Liver (tissue), 9 donors: ENCODE data around the gene SCEL. TPM values are rescaled to one million over a fixed set of nuclear protein-coding genes. Genes with fewer than 3 reads are reported as not detected.

ENCODE experiments used
- DNase-seq: peaks from one replicate; pipeline ENCODE4 v3.0.0-alpha.2; 2017; ENCODE audit warnings: low spot score
- H3K27ac ChIP-seq, 2 donors: one replicate each; pipeline ENCODE4 v1.7.0; 2013; ENCODE audit warnings: inconsistent platforms in 2 of 2, low read length in 2 of 2, control low read depth in 1 of 2, low read depth in 1 of 2, mild to moderate bottlenecking in 1 of 2
- H3K27me3 ChIP-seq, 4 donors: one replicate each; pipeline versions ENCODE4 v1.6.1 to v1.7.0; 2013; ENCODE audit warnings: low read length in 3 of 4, inconsistent platforms in 1 of 4, mild to moderate bottlenecking in 1 of 4, moderate library complexity in 1 of 4; ENCODE audit not compliant: control insufficient read depth in 4 of 4, insufficient read depth in 4 of 4
- H3K36me3 ChIP-seq, 4 donors: one replicate each; pipeline versions ENCODE4 v1.6.1 to v1.7.0; 2013; ENCODE audit warnings: low read length in 3 of 4, mild to moderate bottlenecking in 3 of 4, low read depth in 1 of 4, moderate library complexity in 1 of 4; ENCODE audit not compliant: control insufficient read depth in 4 of 4, insufficient read depth in 3 of 4
- H3K4me1 ChIP-seq, 4 donors: one replicate each; pipeline versions ENCODE4 v1.6.1 to v1.7.0; 2013; ENCODE audit warnings: low read length in 3 of 4, mild to moderate bottlenecking in 3 of 4, moderate library complexity in 1 of 4; ENCODE audit not compliant: control insufficient read depth in 4 of 4, insufficient read depth in 4 of 4
- H3K4me3 ChIP-seq, 3 donors: one replicate each; pipeline versions ENCODE4 v1.6.1 to v1.7.0; 2013; ENCODE audit warnings: low read length in 3 of 3, control low read depth in 1 of 3, low read depth in 1 of 3, mild to moderate bottlenecking in 1 of 3
- H3K9ac ChIP-seq, 2 donors: one replicate each; pipeline ENCODE4 v1.7.0; 2013; ENCODE audit warnings: low read length in 2 of 2, mild to moderate bottlenecking in 2 of 2, moderate library complexity in 2 of 2, control low read depth in 1 of 2, low read depth in 1 of 2
- H3K9me3 ChIP-seq, 4 donors: one replicate each; pipeline versions ENCODE4 v1.6.1 to v1.7.0; 2013; ENCODE audit warnings: low read length in 3 of 4; ENCODE audit not compliant: control insufficient read depth in 4 of 4
- EGR1 ChIP-seq, 2 donors: IDR thresholded peaks; 2 replicates each; pipeline ENCODE4 v1.6.1; 2016 to 2018; ENCODE audit warnings: antibody characterized with exemption in 2 of 2, low read depth in 2 of 2
- FOXA1 ChIP-seq: IDR thresholded peaks from 2 replicates; pipeline ENCODE4 v1.6.1; 2016; ENCODE audit warnings: antibody characterized with exemption
- FOXA2 ChIP-seq: IDR thresholded peaks from 2 replicates; pipeline ENCODE4 v1.6.1; 2016; ENCODE audit warnings: antibody characterized with exemption
- GABPA ChIP-seq, 2 donors: IDR thresholded peaks in 1 of 2; conservative IDR thresholded peaks in 1 of 2; 2 replicates each; pipeline ENCODE4 v1.6.1; 2016; ENCODE audit warnings: antibody characterized with exemption in 2 of 2, mild to moderate bottlenecking in 1 of 2, moderate library complexity in 1 of 2
- HNF4G ChIP-seq: IDR thresholded peaks from 2 replicates; pipeline ENCODE4 v1.6.1; 2016; ENCODE audit warnings: antibody characterized with exemption
- JUND ChIP-seq, 2 donors: IDR thresholded peaks; 2 replicates each; pipeline ENCODE4 v1.6.1; 2016; ENCODE audit warnings: antibody characterized with exemption in 2 of 2
- NR2F2 ChIP-seq: IDR thresholded peaks from 2 replicates; pipeline ENCODE4 v1.6.1; 2016; ENCODE audit warnings: antibody characterized with exemption
- RAD21 ChIP-seq, 2 donors: IDR thresholded peaks; 2 replicates each; pipeline ENCODE4 v1.6.1; 2016; ENCODE audit warnings: antibody characterized with exemption in 2 of 2, mild to moderate bottlenecking in 2 of 2
- RXRA ChIP-seq, 2 donors: IDR thresholded peaks; 2 replicates each; pipeline ENCODE4 v1.6.1; 2017 to 2018; ENCODE audit warnings: antibody characterized with exemption in 2 of 2, mild to moderate bottlenecking in 1 of 2
- SP1 ChIP-seq: IDR thresholded peaks from 2 replicates; pipeline ENCODE4 v1.6.1; 2018; ENCODE audit warnings: antibody characterized with exemption, mild to moderate bottlenecking
- YY1 ChIP-seq: IDR thresholded peaks from 2 replicates; pipeline ENCODE4 v1.6.1; 2016; ENCODE audit warnings: antibody characterized with exemption, mild to moderate bottlenecking
- WGBS: extraction: QIAGEN DNeasy Blood & Tissue Kit; methylation state at CpG from one replicate; pipeline ENCODE4 v1.1.7; 2013; 5-methylcytosine and 5-hydroxymethylcytosine counted together
- polyA plus RNA-seq, 2 donors: library from polyadenylated mRNA; stranded (reverse) in 1 of 2; unstranded in 1 of 2; fragments of 200-250 nt in 1 of 2; fragments of >200 nt in 1 of 2; fragmentation: Nextera tagmentation in 1 of 2; extraction: Ambion mirVana in 1 of 2; gene quantifications; one replicate each; pipeline versions ENCODE4 v1.2.1 to v1.2.3, GENCODE V29; 2013 to 2015
- total RNA-seq, 2 donors: library from RNA; depleted of rRNA; stranded (reverse); fragments of >200 nt; gene quantifications; one replicate each; pipeline ENCODE4 v1.2.3, GENCODE V29; 2014
- TF ChIP-seq, protein P1 (sequence below): fragments of 150-350 bp; IDR thresholded peaks from 2 replicates; pipeline ENCODE4 v1.5.1; 2017; ENCODE audit warnings: improper control_type of control experiment, low read depth, low read length; ENCODE audit not compliant: missing input control
- TF ChIP-seq, protein P2 (sequence below): IDR thresholded peaks from 2 replicates; pipeline ENCODE4 v1.6.1; 2016; ENCODE audit warnings: antibody characterized with exemption
- TF ChIP-seq, protein P3 (sequence below): IDR thresholded peaks from 2 replicates; pipeline ENCODE4 v1.6.1; 2016; ENCODE audit warnings: antibody characterized with exemption
- TF ChIP-seq, protein P4 (sequence below): IDR thresholded peaks from 2 replicates; pipeline ENCODE4 v1.6.1; 2016; ENCODE audit warnings: antibody characterized with exemption, mild to moderate bottlenecking
- donor health status: healthy.
- donor health status: healthy.
- donor health status: healthy.
- donor health status: healthy.
- donor health status: healthy.

SCEL gene
- total and polyA plus RNA-seq, 4 donors: 0.02 TPM; not detected in 3

DNA sequence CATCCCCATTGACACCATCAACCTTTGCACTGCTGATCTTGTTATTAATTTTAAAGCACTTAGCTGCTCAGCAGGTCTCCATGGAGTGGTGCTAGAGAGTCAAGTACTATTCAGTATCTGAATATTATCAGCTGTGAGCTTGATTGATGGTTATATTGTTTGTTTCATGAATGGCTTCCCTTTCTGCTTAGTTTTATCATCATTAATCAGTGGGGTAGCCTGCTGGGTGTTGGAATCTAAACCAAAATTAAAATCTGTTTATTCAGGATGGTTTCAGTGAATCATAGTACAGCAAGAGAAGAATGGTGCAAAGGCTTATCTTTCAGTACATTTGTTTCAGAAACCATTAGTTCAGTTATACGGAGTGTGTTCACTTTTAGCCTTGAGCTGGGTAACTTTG, 42.5 kb upstream of the SCEL start:
- DNase-seq: no peak
- TF ChIP-seq, protein P1, sequence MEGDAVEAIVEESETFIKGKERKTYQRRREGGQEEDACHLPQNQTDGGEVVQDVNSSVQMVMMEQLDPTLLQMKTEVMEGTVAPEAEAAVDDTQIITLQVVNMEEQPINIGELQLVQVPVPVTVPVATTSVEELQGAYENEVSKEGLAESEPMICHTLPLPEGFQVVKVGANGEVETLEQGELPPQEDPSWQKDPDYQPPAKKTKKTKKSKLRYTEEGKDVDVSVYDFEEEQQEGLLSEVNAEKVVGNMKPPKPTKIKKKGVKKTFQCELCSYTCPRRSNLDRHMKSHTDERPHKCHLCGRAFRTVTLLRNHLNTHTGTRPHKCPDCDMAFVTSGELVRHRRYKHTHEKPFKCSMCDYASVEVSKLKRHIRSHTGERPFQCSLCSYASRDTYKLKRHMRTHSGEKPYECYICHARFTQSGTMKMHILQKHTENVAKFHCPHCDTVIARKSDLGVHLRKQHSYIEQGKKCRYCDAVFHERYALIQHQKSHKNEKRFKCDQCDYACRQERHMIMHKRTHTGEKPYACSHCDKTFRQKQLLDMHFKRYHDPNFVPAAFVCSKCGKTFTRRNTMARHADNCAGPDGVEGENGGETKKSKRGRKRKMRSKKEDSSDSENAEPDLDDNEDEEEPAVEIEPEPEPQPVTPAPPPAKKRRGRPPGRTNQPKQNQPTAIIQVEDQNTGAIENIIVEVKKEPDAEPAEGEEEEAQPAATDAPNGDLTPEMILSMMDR: peak; percentile 24
- TF ChIP-seq EGR1 (IDR thresholded peaks at IDR 0.05; ENCODE audit: low read depth in 2 of 2): no peak
- TF ChIP-seq RAD21 (IDR thresholded peaks at IDR 0.05): peak; percentile 52 to 60
- 20% methylated on average over 1 of the region's 1 CpG for WGBS

DNA sequence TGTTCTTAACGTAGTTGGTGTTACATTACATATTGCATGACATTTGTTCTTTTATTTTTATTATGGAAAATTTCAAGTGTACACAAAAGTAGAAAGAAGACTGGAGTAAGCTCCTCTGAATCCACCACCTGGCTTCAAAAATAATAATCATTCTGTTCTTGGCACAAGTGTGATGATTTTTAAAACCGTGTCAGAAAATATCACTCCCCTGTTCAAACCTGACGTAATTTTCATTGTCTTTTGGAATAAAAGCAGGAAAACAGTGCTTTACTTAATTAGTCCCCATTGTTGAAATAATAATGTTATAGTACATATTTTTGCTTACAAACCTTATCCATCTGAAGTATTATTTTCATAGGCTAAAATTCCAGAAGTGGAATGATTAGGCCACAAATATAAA, 41.3 kb upstream of the SCEL start:
- no peaks in the 10 kb centered on the region for H3K9me3 ChIP-seq
- H3K9ac ChIP-seq: no peak overlapping the region
- H3K27ac ChIP-seq: no peak overlapping the region
- H3K4me3 ChIP-seq: no peak overlapping the region
- no peak for DNase-seq
- H3K36me3 ChIP-seq: no peaks in the 10 kb centered on the region
- WGBS: 81% methylated on average over 3 of the region's 3 CpGs
- TF ChIP-seq GABPA (IDR thresholded peaks at IDR 0.05 in 1 of 2, conservative IDR thresholded peaks at IDR 0.05 in 1 of 2) (no peak), HNF4G (no peak)
- TF ChIP-seq, protein P2, sequence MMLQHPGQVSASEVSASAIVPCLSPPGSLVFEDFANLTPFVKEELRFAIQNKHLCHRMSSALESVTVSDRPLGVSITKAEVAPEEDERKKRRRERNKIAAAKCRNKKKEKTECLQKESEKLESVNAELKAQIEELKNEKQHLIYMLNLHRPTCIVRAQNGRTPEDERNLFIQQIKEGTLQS: no peak
- H3K27me3 ChIP-seq: no peaks in the 10 kb centered on the region
- H3K4me1 ChIP-seq: no peaks in the 10 kb centered on the region

More for the DNA sequence above, 42.5 kb upstream of the SCEL start:
- Histone ChIP-seq H3K36me3 (no peaks in the 10 kb centered on the region), H3K27ac (no peak overlapping the region), H3K9me3 (no peaks in the 10 kb centered on the region), H3K4me3 (no peak overlapping the region), H3K9ac (no peak overlapping the region), H3K4me1 (no peaks in the 10 kb centered on the region), H3K27me3 (no peaks in the 10 kb centered on the region)

DNA sequence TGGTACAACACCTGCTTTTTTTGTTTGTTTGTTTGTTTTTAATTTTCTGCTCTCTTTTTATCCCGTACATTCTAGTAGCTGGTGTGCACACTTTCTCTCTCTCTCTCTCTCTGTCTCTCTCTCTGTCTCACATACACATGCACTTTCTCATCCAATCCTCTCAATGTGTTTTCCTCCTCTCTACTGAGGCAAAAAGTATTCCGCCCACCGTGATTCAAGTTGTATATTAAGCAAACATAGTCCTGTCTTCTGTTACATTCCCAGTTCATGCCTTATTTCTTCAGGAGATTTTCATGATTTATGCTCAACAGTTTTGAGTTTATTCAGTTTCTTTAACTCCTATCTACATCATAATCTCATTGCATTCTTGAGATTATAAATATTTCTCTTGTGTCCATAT, 38.2 kb upstream of the SCEL start:
- WGBS: 87% methylated on average over 3 of the region's 3 CpGs
- Histone ChIP-seq H3K4me1 (no peaks in the 10 kb centered on the region), H3K27me3 (no peaks in the 10 kb centered on the region), H3K9ac (no peak overlapping the region), H3K9me3 (no peaks in the 10 kb centered on the region), H3K4me3 (no peak overlapping the region), H3K36me3 (no peaks in the 10 kb centered on the region), H3K27ac (no peak overlapping the region)
- no peak for DNase-seq
- no peak for TF ChIP-seq FOXA2
- no peak for TF ChIP-seq FOXA1
- TF ChIP-seq, protein P2: no peak
- TF ChIP-seq RAD21 (IDR thresholded peaks at IDR 0.05): no peak
- TF ChIP-seq NR2F2: no peak
- TF ChIP-seq, protein P3, sequence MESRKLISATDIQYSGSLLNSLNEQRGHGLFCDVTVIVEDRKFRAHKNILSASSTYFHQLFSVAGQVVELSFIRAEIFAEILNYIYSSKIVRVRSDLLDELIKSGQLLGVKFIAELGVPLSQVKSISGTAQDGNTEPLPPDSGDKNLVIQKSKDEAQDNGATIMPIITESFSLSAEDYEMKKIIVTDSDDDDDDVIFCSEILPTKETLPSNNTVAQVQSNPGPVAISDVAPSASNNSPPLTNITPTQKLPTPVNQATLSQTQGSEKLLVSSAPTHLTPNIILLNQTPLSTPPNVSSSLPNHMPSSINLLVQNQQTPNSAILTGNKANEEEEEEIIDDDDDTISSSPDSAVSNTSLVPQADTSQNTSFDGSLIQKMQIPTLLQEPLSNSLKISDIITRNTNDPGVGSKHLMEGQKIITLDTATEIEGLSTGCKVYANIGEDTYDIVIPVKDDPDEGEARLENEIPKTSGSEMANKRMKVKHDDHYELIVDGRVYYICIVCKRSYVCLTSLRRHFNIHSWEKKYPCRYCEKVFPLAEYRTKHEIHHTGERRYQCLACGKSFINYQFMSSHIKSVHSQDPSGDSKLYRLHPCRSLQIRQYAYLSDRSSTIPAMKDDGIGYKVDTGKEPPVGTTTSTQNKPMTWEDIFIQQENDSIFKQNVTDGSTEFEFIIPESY: no peak
- TF ChIP-seq, protein P1: no peak
- no peak for TF ChIP-seq HNF4G
- no peak for TF ChIP-seq RXRA (IDR thresholded peaks at IDR 0.05)
- TF ChIP-seq, protein P4, sequence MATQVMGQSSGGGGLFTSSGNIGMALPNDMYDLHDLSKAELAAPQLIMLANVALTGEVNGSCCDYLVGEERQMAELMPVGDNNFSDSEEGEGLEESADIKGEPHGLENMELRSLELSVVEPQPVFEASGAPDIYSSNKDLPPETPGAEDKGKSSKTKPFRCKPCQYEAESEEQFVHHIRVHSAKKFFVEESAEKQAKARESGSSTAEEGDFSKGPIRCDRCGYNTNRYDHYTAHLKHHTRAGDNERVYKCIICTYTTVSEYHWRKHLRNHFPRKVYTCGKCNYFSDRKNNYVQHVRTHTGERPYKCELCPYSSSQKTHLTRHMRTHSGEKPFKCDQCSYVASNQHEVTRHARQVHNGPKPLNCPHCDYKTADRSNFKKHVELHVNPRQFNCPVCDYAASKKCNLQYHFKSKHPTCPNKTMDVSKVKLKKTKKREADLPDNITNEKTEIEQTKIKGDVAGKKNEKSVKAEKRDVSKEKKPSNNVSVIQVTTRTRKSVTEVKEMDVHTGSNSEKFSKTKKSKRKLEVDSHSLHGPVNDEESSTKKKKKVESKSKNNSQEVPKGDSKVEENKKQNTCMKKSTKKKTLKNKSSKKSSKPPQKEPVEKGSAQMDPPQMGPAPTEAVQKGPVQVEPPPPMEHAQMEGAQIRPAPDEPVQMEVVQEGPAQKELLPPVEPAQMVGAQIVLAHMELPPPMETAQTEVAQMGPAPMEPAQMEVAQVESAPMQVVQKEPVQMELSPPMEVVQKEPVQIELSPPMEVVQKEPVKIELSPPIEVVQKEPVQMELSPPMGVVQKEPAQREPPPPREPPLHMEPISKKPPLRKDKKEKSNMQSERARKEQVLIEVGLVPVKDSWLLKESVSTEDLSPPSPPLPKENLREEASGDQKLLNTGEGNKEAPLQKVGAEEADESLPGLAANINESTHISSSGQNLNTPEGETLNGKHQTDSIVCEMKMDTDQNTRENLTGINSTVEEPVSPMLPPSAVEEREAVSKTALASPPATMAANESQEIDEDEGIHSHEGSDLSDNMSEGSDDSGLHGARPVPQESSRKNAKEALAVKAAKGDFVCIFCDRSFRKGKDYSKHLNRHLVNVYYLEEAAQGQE: no peak
- no peak for TF ChIP-seq JUND (IDR thresholded peaks at IDR 0.05)
- no peak for TF ChIP-seq YY1
- no peak for TF ChIP-seq GABPA (IDR thresholded peaks at IDR 0.05 in 1 of 2, conservative IDR thresholded peaks at IDR 0.05 in 1 of 2)
- no peak for TF ChIP-seq SP1
- no peak for TF ChIP-seq EGR1 (IDR thresholded peaks at IDR 0.05; ENCODE audit: low read depth in 2 of 2)
